22Rv1 (cell line): ENCODE measurements around the gene LRRC28.

Source experiments
- H3K27ac ChIP-seq: fragments of 450-650 bp; 2 replicates; pipeline ENCODE4 v1.5.1; 2017
- CTCF ChIP-seq: fragments of 450-650 bp; IDR thresholded peaks from 2 replicates; pipeline ENCODE4 v1.5.1; 2017; ENCODE audit warnings: mild to moderate bottlenecking
- ZFX ChIP-seq: fragments of 450-650 bp; IDR thresholded peaks from 2 replicates; pipeline ENCODE4 v1.6.1; 2017; ENCODE audit warnings: antibody characterized with exemption, borderline replicate concordance

Gene LRRC28

GRCh38 chr15:99412626-99413025 is 161.3 kb downstream of the LRRC28 start:
- no peak overlapping the region for H3K27ac ChIP-seq
- TF ChIP-seq CTCF (no peak), ZFX (no peak)

- H3K27ac ChIP-seq: no peak overlapping the region
Measured at GRCh38 chr15:99413955-99414754, 162.9 kb downstream of the LRRC28 start.

GRCh38 chr15:99414755-99415731 is 163.8 kb downstream of the LRRC28 start:
- H3K27ac ChIP-seq: no peak overlapping the region
- TF ChIP-seq ZFX: no peak
- no peak for TF ChIP-seq CTCF

More at GRCh38 chr15:99413955-99414754, 162.9 kb downstream of the LRRC28 start:
- no peak for TF ChIP-seq CTCF
- TF ChIP-seq ZFX: no peak

GRCh38 chr15:99416191-99417188 is 165.2 kb downstream of the LRRC28 start:
- no peak for TF ChIP-seq ZFX
- no peak for TF ChIP-seq CTCF

GRCh38 chr15:99421172-99421656 is 169.9 kb downstream of the LRRC28 start:
- H3K27ac ChIP-seq: no peak overlapping the region
- TF ChIP-seq CTCF (no peak), ZFX (no peak)

More at GRCh38 chr15:99416191-99417188, 165.2 kb downstream of the LRRC28 start:
- H3K27ac ChIP-seq: no peak overlapping the region

GRCh38 chr15:99421758-99422157 is 170.5 kb downstream of the LRRC28 start:
- TF ChIP-seq ZFX: no peak
- no peak for TF ChIP-seq CTCF
- no peak overlapping the region for H3K27ac ChIP-seq
